ENCODE results near the gene TMEM89. TPM values are rescaled to one million over a fixed set of nuclear protein-coding genes. Genes with fewer than 3 reads are reported as not detected.

TMEM89 gene
- total and polyA plus RNA-seq, 2 donors = 0.23 TPM; not detected in 1

DNA sequence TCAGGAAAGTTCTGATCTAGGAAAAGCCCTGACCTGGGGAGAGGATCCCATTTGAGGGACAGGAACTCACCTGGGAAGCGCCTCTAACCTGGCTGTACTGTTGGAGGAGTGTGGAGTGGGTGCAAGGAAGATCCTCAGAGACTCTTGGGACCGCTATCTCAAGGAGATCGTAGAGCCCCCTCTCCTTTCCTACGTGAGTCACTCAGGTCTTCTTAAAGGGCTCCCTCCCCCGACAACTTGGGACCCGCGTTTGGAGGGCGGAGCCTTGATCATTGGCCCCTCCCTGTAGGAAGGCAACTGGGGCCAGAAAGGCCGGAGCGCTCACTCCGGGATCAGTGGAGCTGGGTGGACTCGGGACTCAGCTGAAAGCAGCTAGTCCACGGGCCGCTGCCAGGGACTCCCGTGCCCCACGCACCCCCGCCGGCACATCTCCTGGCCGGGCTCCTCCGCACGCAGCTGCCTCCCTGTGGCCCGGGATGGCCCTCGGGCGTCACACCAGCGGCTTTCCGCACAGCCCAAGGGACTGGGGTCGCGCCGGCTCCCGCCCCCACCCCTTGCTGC, 13.2 kb upstream of the TMEM89 start:
- H3K4me3 ChIP-seq (ENCODE audit: low read length in 2 of 2) = peak overlapping the region; percentile 70 to 76
- H3K27ac ChIP-seq (ENCODE audit: low read depth in 1 of 2, low read length in 1 of 2) = peak overlapping the region; percentile 18 to 36
- H3K27me3 ChIP-seq (ENCODE audit: control insufficient read depth in 2 of 2, insufficient read depth in 1 of 2, low read length in 1 of 2) = no peaks in the 10 kb centered on the region
- peaks cover 0 to 4% of the 10 kb centered on the region in 2 donors for H3K9me3 ChIP-seq (ENCODE audit: control insufficient read depth in 2 of 2, insufficient read depth in 1 of 2, low read length in 1 of 2)
- H3K4me1 ChIP-seq (ENCODE audit: control insufficient read depth in 2 of 2, insufficient read depth in 2 of 2, low read length in 2 of 2) = peaks cover 0 to 20% of the 10 kb centered on the region in 2 donors
- 5% methylated on average over 30 of the region's 30 CpGs for WGBS
- peaks cover 0 to 16% of the 10 kb centered on the region in 2 donors for H3K36me3 ChIP-seq (ENCODE audit: control insufficient read depth in 2 of 2, insufficient read depth in 2 of 2, low read length in 1 of 2)
- DNase-seq (ENCODE audit: low read depth in 6 of 9, low spot score in 9 of 9) = peak in 4 of 9 donors; percentile 29 to 64 (median 42)

DNA sequence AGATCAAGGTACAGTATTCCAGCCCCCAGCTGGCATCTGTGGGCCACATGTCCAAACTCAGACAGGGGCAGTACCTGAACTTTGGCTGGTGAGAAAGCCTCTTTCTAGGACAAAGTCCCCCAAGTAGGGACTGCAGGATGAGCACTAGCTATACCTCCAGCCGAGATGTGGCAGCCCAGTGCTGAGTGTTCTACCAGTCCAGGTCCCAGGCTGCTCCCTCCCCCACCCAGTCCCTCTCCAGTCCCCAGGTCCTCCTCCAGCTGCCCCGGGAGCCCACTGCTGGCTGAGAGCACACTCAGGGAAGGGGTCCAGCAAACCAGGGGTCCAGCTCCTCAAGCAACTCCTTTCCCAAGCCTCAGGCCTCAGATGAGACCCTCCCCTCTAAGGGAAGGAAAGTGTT, 12.2 kb upstream of the TMEM89 start:
- Histone ChIP-seq H3K27ac (ENCODE audit: low read depth in 1 of 2, low read length in 1 of 2) (no peak overlapping the region), H3K27me3 (ENCODE audit: control insufficient read depth in 2 of 2, insufficient read depth in 1 of 2, low read length in 1 of 2) (no peaks in the 10 kb centered on the region), H3K4me3 (ENCODE audit: low read length in 2 of 2) (no peak overlapping the region), H3K4me1 (ENCODE audit: control insufficient read depth in 2 of 2, insufficient read depth in 2 of 2, low read length in 2 of 2) (peaks cover 0 to 20% of the 10 kb centered on the region in 2 donors), H3K36me3 (ENCODE audit: control insufficient read depth in 2 of 2, insufficient read depth in 2 of 2, low read length in 1 of 2) (peaks cover 0 to 17% of the 10 kb centered on the region in 2 donors), H3K9me3 (ENCODE audit: control insufficient read depth in 2 of 2, insufficient read depth in 1 of 2, low read length in 1 of 2) (peaks cover 0 to 4% of the 10 kb centered on the region in 2 donors)
- 96% methylated on average over 2 of the region's 2 CpGs for WGBS
- no peak for DNase-seq (ENCODE audit: low read depth in 6 of 9, low spot score in 9 of 9)

DNA sequence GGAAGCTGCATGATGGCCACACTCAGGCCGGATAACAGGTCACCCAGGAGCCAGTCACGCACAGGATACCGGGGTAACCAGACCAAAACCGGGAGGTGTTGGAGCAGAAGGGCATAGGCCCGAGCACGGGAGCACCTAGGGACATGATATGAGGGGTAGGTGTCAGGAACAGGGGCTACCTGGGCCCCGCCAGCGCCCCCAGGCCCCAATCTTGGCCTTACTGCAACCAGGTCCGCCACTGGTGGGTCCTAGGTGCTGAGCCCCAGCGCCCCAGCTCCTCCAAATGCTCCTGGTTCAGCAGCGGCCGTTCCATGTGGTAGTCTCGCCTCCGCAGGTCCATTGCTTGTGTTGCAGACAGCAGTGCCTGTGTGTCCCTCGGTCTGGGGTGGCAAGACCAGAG, 11.7 kb upstream of the TMEM89 start:
- 97% methylated on average over 15 of the region's 15 CpGs for WGBS
- Histone ChIP-seq H3K9me3 (ENCODE audit: control insufficient read depth in 2 of 2, insufficient read depth in 1 of 2, low read length in 1 of 2) (peaks cover 0 to 4% of the 10 kb centered on the region in 2 donors), H3K4me3 (ENCODE audit: low read length in 2 of 2) (no peak overlapping the region), H3K36me3 (ENCODE audit: control insufficient read depth in 2 of 2, insufficient read depth in 2 of 2, low read length in 1 of 2) (peaks cover 0 to 20% of the 10 kb centered on the region in 2 donors), H3K27ac (ENCODE audit: low read depth in 1 of 2, low read length in 1 of 2) (no peak overlapping the region), H3K4me1 (ENCODE audit: control insufficient read depth in 2 of 2, insufficient read depth in 2 of 2, low read length in 2 of 2) (peaks cover 0 to 20% of the 10 kb centered on the region in 2 donors), H3K27me3 (ENCODE audit: control insufficient read depth in 2 of 2, insufficient read depth in 1 of 2, low read length in 1 of 2) (no peaks in the 10 kb centered on the region)
- no peak for DNase-seq (ENCODE audit: low read depth in 6 of 9, low spot score in 9 of 9)

DNA sequence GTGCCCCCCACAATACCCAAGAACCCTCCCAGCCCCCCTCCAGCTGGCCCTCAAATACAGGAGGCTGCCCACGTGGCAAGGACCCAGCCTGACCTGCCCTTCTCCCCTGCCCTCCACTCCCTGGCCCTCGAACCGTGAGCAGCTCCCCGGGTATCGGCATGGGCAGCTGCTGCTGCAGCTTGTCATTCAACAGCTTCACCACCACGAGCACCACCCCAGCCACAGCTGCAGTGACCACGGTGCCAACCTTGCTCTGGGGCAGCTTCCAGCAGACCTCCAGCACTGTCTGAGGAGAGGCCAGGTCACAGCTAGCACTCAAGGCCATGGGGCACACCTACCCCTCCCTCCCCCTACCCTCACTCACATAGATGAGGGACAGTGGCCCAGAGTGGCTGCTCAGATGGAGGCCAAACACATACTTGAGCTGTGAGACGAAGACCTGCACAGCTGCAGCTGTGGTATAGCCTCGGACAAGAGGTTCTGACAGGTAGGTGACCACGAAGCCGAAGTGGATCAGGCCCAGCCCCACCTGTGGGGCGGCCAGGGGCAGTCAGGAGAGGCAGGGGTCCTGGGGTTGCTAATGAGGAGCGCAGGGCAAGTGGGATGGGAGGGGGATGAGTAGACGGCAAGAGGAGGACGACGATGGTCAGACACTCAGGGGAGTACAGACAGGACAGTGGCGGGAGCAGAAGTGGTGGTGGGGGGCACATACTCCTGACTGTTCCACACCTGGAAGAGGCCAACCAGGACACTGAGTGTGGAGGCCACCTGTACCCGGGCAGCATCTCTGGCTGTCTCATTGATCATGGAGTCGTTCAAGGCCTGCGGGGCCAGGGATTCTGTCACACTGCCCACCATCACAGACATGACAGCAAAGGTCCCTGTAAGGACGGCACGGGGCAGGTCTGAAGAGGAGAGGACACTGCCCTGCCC, 10.2 kb upstream of the TMEM89 start:
- H3K36me3 ChIP-seq (ENCODE audit: control insufficient read depth in 2 of 2, insufficient read depth in 2 of 2, low read length in 1 of 2) = peaks cover 0 to 35% of the 10 kb centered on the region in 2 donors
- peaks cover 0 to 20% of the 10 kb centered on the region in 2 donors for H3K4me1 ChIP-seq (ENCODE audit: control insufficient read depth in 2 of 2, insufficient read depth in 2 of 2, low read length in 2 of 2)
- H3K27ac ChIP-seq (ENCODE audit: low read depth in 1 of 2, low read length in 1 of 2) = no peak overlapping the region
- DNase-seq (ENCODE audit: low read depth in 6 of 9, low spot score in 9 of 9) = no peak
- WGBS = 94% methylated on average over 22 of the region's 22 CpGs
- peaks cover 0 to 4% of the 10 kb centered on the region in 2 donors for H3K9me3 ChIP-seq (ENCODE audit: control insufficient read depth in 2 of 2, insufficient read depth in 1 of 2, low read length in 1 of 2)
- H3K4me3 ChIP-seq (ENCODE audit: low read length in 2 of 2) = no peak overlapping the region
- no peaks in the 10 kb centered on the region for H3K27me3 ChIP-seq (ENCODE audit: control insufficient read depth in 2 of 2, insufficient read depth in 1 of 2, low read length in 1 of 2)

DNA sequence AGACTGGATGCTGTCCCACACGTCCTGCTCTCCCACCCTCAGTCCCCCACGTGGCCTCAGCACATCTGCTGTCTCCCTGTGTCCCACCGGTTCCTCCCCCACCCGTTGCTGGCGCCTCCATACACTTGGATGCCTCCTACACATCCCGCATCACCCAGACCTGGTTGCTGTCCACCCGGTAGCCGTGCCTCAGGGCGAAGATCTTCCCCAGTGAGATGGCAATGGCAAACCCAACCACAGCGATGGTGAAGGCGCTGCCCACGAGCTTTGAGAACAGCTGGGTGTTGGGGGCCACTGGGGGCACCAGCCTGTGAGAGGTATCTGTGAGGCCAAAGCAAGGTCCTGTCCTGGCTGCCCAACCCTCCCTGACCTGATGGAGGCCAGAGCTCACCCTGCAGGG, 9.3 kb upstream of the TMEM89 start:
- Histone ChIP-seq H3K9me3 (ENCODE audit: control insufficient read depth in 2 of 2, insufficient read depth in 1 of 2, low read length in 1 of 2) (peaks cover 0 to 1% of the 10 kb centered on the region in 2 donors), H3K27ac (ENCODE audit: low read depth in 1 of 2, low read length in 1 of 2) (no peak overlapping the region), H3K4me3 (ENCODE audit: low read length in 2 of 2) (no peak overlapping the region), H3K36me3 (ENCODE audit: control insufficient read depth in 2 of 2, insufficient read depth in 2 of 2, low read length in 1 of 2) (peaks cover 7 to 38% of the 10 kb centered on the region in 2 donors), H3K27me3 (ENCODE audit: control insufficient read depth in 2 of 2, insufficient read depth in 1 of 2, low read length in 1 of 2) (no peaks in the 10 kb centered on the region), H3K4me1 (ENCODE audit: control insufficient read depth in 2 of 2, insufficient read depth in 2 of 2, low read length in 2 of 2) (peaks cover 0 to 10% of the 10 kb centered on the region in 2 donors)
- DNase-seq (ENCODE audit: low read depth in 6 of 9, low spot score in 9 of 9) = no peak
- WGBS = 97% methylated on average over 12 of the region's 12 CpGs

DNA sequence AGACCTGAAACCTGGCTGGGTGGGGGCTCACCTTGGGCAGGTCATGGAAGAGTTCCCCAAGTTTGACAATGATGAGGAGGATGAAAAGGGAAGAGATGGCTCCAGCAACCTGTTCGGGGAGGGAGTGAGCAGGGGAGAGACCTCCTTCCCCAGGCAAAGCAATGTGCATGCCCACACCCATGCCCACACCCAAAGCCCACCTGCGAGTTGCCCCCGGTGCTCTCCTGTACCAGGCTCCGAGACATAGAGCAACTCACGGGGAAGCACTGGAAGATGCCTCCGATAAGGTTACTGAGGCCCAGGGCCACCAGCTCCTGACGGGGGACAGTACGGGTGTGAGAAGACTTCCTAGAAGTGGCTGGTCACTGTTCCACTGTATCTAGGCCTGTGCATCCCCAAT, 8.8 kb upstream of the TMEM89 start:
- no peak for DNase-seq (ENCODE audit: low read depth in 6 of 9, low spot score in 9 of 9)
- 98% methylated on average over 8 of the region's 8 CpGs for WGBS
- Histone ChIP-seq H3K4me3 (ENCODE audit: low read length in 2 of 2) (no peak overlapping the region), H3K4me1 (ENCODE audit: control insufficient read depth in 2 of 2, insufficient read depth in 2 of 2, low read length in 2 of 2) (peaks cover 0 to 8% of the 10 kb centered on the region in 2 donors), H3K36me3 (ENCODE audit: control insufficient read depth in 2 of 2, insufficient read depth in 2 of 2, low read length in 1 of 2) (peaks cover 11 to 41% of the 10 kb centered on the region in 2 donors), H3K9me3 (ENCODE audit: control insufficient read depth in 2 of 2, insufficient read depth in 1 of 2, low read length in 1 of 2) (no peaks in the 10 kb centered on the region), H3K27me3 (ENCODE audit: control insufficient read depth in 2 of 2, insufficient read depth in 1 of 2, low read length in 1 of 2) (no peaks in the 10 kb centered on the region), H3K27ac (ENCODE audit: low read depth in 1 of 2, low read length in 1 of 2) (no peak overlapping the region)

DNA sequence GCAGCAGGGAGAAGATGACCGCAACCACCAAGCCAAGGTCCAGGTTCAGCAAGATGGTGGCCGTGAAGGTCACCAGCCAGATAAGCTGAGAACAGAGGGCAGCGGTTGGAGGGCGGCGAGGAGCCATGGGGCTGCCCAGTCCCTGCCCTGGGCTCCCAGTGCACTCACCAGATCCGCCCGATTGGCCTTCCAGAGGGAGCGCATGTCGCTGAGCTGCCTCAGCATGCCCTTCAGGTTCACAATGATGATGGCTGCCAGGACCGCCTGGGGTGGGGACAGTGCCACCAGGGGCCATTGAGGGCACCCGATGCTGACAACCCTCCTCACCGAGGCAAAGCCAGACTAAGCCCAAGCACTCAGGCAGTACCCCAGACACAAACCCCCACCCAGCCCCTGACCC, 8.3 kb upstream of the TMEM89 start:
- Histone ChIP-seq H3K9me3 (ENCODE audit: control insufficient read depth in 2 of 2, insufficient read depth in 1 of 2, low read length in 1 of 2) (no peaks in the 10 kb centered on the region), H3K36me3 (ENCODE audit: control insufficient read depth in 2 of 2, insufficient read depth in 2 of 2, low read length in 1 of 2) (peaks cover 12 to 41% of the 10 kb centered on the region in 2 donors), H3K4me1 (ENCODE audit: control insufficient read depth in 2 of 2, insufficient read depth in 2 of 2, low read length in 2 of 2) (peaks cover 0 to 7% of the 10 kb centered on the region in 2 donors), H3K27me3 (ENCODE audit: control insufficient read depth in 2 of 2, insufficient read depth in 1 of 2, low read length in 1 of 2) (no peaks in the 10 kb centered on the region), H3K4me3 (ENCODE audit: low read length in 2 of 2) (no peak overlapping the region), H3K27ac (ENCODE audit: low read depth in 1 of 2, low read length in 1 of 2) (no peak overlapping the region)
- WGBS = 98% methylated on average over 12 of the region's 12 CpGs
- no peak for DNase-seq (ENCODE audit: low read depth in 6 of 9, low spot score in 9 of 9)

DNA sequence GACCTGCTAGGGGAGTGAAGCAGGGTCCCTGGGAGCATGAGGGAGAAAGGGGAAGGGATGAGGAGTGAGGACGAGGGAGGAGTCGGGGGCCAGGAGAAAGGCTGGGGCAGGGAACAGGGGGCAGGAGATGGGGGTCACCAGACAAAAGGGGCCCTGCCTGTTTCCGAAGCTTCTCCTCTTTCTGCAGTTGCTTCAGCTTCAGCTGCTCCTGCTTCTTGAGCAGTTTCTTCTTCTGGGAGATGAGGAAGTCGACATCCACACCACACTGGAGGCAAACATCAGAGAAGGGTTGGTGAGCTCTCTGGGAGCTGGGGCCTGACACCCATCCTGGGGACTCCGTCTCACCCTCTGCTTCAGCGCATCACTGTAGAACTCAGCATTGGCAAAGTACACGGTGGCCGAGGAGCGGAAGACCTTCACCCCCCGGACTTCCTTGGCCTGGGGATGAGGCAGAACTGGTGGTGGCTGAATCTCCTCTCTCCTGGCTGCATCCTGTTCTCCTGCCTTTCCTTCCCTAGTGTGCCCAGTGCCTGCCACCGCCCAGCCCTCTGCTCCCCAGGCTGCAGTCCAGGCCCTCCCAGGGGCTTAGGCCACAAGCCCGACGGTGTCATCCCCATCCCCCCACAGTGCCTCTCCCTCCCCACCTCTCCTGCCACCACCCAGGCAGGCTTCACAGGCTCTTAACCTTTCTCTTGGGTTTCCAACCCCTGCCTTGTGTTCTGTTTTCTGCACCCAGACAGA, 6.9 kb upstream of the TMEM89 start:
- DNase-seq (ENCODE audit: low read depth in 6 of 9, low spot score in 9 of 9) = no peak
- H3K27ac ChIP-seq (ENCODE audit: low read depth in 1 of 2, low read length in 1 of 2) = no peak overlapping the region
- peaks cover 12 to 41% of the 10 kb centered on the region in 2 donors for H3K36me3 ChIP-seq (ENCODE audit: control insufficient read depth in 2 of 2, insufficient read depth in 2 of 2, low read length in 1 of 2)
- H3K4me3 ChIP-seq (ENCODE audit: low read length in 2 of 2) = no peak overlapping the region
- H3K9me3 ChIP-seq (ENCODE audit: control insufficient read depth in 2 of 2, insufficient read depth in 1 of 2, low read length in 1 of 2) = no peaks in the 10 kb centered on the region
- no peaks in the 10 kb centered on the region for H3K27me3 ChIP-seq (ENCODE audit: control insufficient read depth in 2 of 2, insufficient read depth in 1 of 2, low read length in 1 of 2)
- 96% methylated on average over 13 of the region's 13 CpGs for WGBS
- peaks cover 6 to 13% of the 10 kb centered on the region in 2 donors for H3K4me1 ChIP-seq (ENCODE audit: control insufficient read depth in 2 of 2, insufficient read depth in 2 of 2, low read length in 2 of 2)
